GM19397 (cell line): ENCODE measurements around the gene VGF.

ENCODE experiments used
- ATAC-seq: cut with Tn5 transposase; IDR thresholded peaks from one replicate; pipeline ENCODE4 v1.9.1; 2021; ENCODE audit warnings: mild to moderate bottlenecking, moderate library complexity; ENCODE audit not compliant: unreplicated experiment

VGF gene

GRCh38 chr7:101186194-101186593, 20.8 kb upstream of the VGF start:
- ATAC-seq: no peak

GRCh38 chr7:101185258-101185839, 20.0 kb upstream of the VGF start:
- ATAC-seq: no peak

GRCh38 chr7:101180130-101180755, 14.9 kb upstream of the VGF start, which contains the start of gene NAT16:
TSS of gene NAT16 (minus strand) at chr7:101180293. CDS start at chr7:101174807, 5,486 bp downstream.
- ATAC-seq: no peak

GRCh38 chr7:101179713-101180112, 14.3 kb upstream of the VGF start:
- ATAC-seq: no peak

GRCh38 chr7:101179117-101179516, 13.7 kb upstream of the VGF start:
- ATAC-seq: no peak

DNA sequence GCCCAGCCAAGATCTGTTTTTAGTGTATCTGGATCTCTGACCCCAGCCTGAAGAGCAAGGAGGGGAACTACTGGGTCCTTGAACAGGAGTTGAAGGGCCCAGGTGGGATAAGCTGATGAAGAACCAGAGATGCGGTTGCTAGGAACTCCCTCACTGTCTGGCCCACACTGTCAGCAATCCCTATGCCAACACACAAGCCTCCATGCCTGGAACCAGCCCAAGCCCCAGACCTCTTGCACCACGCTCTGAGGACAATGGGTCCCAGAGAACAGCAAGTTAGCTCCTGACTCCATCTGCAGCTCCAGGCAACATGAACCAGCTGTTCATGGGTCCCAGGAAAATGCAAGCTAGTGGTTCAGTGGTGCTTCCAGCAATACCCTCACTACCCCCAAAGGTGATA, 12.3 kb upstream of the VGF start:
- no peak for ATAC-seq

DNA sequence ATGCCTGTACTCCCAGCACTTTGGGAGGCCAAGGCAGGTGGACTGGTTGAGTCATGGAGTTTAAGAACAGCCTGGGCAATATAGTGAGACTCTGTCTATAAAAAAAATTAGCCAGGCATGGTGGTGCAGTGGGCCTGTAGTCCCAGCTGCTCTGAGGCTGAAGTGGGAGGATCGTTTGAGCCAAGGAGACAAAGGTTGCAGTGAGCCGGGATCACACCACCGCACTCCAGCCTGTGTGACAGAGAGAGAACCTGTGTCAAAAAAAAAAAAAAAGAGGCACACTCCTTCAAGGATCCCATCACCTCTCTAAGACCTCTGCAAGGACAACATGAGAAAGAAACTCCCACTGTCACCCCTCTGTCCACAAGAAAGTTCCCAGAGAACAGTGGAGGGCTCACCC, 10.3 kb upstream of the VGF start:
- ATAC-seq: no peak

DNA sequence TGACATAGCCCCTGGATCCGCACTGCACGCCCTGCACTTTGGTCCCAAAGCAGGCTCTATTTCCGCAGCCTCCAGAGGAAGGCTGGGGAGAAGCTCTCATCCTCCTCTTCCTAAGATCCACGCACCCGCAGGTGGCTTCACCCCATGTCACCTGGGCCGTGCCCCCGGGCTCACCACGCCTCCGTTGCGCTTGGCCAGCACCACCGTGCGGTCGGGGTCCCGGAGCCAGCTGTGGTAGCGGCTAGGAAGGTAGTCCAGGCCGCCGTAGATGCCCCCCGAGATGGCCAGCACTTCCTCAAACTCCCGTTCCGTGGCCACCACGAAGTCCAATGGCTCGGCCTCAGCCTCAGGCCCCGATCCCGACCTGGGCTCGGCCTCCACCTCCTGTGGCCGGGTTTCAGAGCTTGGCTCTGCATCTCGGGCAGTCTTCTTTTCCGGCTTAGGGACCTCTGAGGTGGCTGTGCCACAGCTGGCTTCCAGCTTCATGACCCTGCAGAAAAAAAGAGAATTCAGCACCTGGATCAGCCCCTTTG, 9.0 kb upstream of the VGF start:
- no peak for ATAC-seq

DNA sequence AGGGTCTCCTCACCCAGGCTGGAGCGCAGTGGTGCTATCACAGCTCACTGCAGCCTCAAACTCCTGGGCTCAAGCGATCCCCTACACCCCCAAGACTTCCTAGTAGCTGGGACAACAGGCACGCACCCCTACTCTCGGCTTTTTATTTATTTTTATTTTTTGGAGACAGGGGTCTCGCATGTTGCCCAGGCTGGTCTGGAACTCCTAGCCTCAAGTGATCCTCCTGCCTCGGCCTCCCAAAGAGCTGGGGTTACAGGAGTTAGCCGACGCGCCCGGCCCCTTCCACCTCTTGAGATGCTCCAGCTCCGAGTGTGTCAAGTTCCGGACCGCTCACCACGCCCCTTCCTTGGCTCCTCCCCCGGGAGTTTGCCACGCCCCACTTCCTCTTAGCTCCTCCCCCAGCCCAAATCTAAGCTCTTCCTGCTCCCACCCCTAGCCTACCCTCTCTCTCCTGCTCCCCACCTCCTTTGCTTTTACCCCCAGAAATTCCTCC, 8.4 kb upstream of the VGF start:
- ATAC-seq: no peak

- ATAC-seq: no peak
These were observed 7.7 kb upstream of the VGF start for GRCh38 chr7:101172854-101173751.

GRCh38 chr7:101172005-101172853, 6.9 kb upstream of the VGF start:
- ATAC-seq: no peak

DNA sequence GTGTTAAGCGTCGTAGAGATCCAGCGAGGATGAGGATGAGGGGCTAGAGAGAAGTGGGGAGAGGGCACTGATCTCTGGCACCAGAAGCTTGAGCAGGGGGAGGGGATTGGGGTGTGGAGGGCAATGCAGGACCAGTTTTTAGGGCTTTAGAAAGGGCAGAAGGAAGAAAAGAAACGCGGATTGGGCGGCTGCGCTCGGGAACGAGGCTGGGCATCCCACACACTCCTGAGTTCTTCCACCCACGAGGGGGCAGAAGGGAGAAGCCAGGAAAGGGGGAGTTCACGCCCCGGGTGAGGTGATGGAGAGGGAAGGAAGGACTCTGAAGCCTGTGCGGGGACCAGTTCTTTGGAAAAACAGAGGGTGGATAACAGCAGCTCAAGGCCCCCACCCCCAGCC, 6.1 kb upstream of the VGF start:
- no peak for ATAC-seq

- ATAC-seq: no peak
These were observed 5.5 kb upstream of the VGF start for GRCh38 chr7:101170617-101171441.

DNA sequence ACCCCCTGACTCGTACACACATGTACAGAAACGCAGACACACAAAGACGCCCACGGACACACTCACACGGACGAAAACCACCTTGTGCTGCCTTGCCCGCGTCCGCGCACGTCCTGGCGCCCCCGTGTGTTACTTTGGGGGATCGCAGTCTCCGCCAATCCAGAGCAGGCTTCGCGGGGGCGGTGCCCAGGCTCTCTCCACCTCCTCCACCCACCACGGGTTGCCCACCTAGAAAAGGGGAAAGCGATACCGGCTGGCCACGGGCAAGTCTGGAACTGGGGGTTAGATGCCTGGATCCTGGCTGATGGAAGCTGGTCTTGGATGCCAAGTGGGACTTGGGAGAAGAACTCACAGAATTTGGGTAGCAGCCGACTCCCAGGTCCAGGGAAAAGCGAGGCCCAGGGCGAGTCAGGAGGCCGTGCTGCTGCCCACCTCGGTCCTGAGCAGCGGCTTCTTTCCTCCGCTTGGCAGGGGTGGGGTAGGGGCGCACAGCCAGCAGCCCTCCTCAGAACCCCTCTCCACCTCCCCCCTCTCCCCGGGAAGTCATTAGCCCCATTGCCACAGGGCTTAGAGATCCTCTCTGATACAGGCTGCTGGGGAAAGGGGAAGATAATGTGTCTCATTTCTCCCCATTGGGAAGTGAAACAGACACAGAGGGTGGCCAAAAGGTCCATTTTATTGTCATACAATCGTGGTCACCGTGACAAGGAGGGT, 4.6 kb upstream of the VGF start:
- ATAC-seq: no peak

GRCh38 chr7:101169110-101169837, 3.9 kb upstream of the VGF start:
- ATAC-seq: no peak

GRCh38 chr7:101168412-101169049, 3.2 kb upstream of the VGF start:
- no peak for ATAC-seq

DNA sequence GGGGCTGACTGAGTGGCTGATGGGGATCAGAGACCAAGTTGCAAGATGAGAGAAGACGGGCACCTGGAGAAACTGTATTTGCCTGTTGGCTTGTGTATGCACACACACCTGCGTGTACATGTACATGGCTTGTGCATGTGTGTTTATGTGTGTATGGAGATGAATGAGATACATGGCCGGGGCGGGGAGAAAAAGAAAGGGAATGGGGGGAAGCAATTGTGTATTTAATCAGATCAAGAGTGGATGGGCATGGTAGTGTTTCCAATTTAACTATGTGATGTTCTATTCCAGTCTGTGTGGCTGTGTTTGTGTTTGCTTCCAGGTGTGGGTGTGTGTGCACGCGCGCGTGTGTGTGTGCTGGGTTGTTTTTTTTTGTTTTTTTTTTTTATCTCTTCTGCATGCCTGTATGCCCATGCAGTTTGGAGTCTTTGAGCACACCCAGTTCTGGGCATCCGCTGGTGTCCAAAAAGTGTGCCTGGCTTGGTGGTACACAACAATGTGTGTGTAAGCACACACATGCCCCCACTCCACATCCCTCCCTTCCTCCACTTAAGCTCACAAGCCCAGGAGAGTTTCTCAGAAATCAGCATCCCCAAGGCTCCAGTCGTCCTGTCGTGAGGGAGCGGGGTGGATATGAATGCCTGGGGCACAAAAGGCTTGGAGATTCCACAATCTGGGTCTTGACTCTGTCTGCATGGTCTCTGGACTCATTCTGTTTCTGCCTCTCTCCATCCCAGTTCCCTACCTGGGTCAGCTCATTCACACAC, 2.5 kb upstream of the VGF start:
- no peak for ATAC-seq
